Fibroblast of lung (primary cell): Measurements from ENCODE around the gene CCDC57. TPM values are rescaled to one million over a fixed set of nuclear protein-coding genes. Genes with fewer than 3 reads are reported as not detected.

Experiments used
- DNase-seq, 2 donors: peaks; one replicate each; pipeline versions ENCODE4 v3.0.0 to v3.0.0-alpha.2; 2010; ENCODE audit warnings: low read depth in 2 of 2
- H2AFZ ChIP-seq: 2 replicates; pipeline ENCODE4 v1.5.1; 2012; ENCODE audit warnings: low read length, control low read depth, inconsistent platforms
- H3K27ac ChIP-seq: 2 replicates; pipeline ENCODE4 v1.5.1; 2011; ENCODE audit warnings: low read length, control low read depth; ENCODE audit not compliant: insufficient read depth
- H3K27me3 ChIP-seq: 2 replicates; pipeline ENCODE4 v1.5.1; 2011; ENCODE audit warnings: mild to moderate bottlenecking, low read length; ENCODE audit not compliant: control insufficient read depth, insufficient read depth
- H3K36me3 ChIP-seq: 2 replicates; pipeline ENCODE4 v1.5.1; 2011; ENCODE audit warnings: low read length; ENCODE audit not compliant: control insufficient read depth, insufficient read depth
- H3K4me1 ChIP-seq: 2 replicates; pipeline ENCODE4 v1.5.1; 2011; ENCODE audit warnings: low read length; ENCODE audit not compliant: control insufficient read depth, insufficient read depth; ENCODE audit errors: extremely low read depth
- H3K4me2 ChIP-seq: 2 replicates; pipeline ENCODE4 v1.5.1; 2011; ENCODE audit warnings: low read length, control low read depth; ENCODE audit not compliant: insufficient read depth; ENCODE audit errors: extremely low read depth
- H3K4me3 ChIP-seq, 4 experiments: fragments of 200-600 bp in 1 of 4; sonication (generic) in 1 of 4; replicated peaks in 1 of 4; 2 replicates each; pipeline ENCODE4 v1.5.1; 2011 to 2016; ENCODE audit warnings: low read length in 4 of 4, low read depth in 3 of 4, mild to moderate bottlenecking in 3 of 4, control low read depth in 2 of 4, inconsistent platforms in 1 of 4, mixed read lengths in 1 of 4; ENCODE audit not compliant: insufficient read depth in 1 of 4; ENCODE audit errors: control extremely low read depth in 1 of 4
- H3K79me2 ChIP-seq: 2 replicates; pipeline ENCODE4 v1.5.1; 2012; ENCODE audit warnings: mild to moderate bottlenecking, low read length, inconsistent platforms; ENCODE audit not compliant: control insufficient read depth, insufficient read depth
- H3K9ac ChIP-seq: 2 replicates; pipeline ENCODE4 v1.5.1; 2011; ENCODE audit warnings: mild to moderate bottlenecking, low read length, control low read depth; ENCODE audit not compliant: insufficient read depth
- H3K9me3 ChIP-seq: 2 replicates; pipeline ENCODE4 v1.5.1; 2012; ENCODE audit warnings: low read depth, low read length; ENCODE audit not compliant: control insufficient read depth, insufficient read depth
- H4K20me1 ChIP-seq: 2 replicates; pipeline ENCODE4 v1.5.1; 2011; ENCODE audit warnings: low read length; ENCODE audit not compliant: control insufficient read depth, insufficient read depth; ENCODE audit errors: extremely low read depth
- CTCF ChIP-seq, 2 donors: IDR thresholded peaks in 1 of 2; conservative IDR thresholded peaks in 1 of 2; 1 replicate in 1 of 2; 2 replicates in 1 of 2; pipeline ENCODE4 v1.5.1; 2011 to 2012; ENCODE audit warnings: low read length in 2 of 2, control low read depth in 1 of 2, inconsistent platforms in 1 of 2, low read depth in 1 of 2, mild to moderate bottlenecking in 1 of 2
- EZH2 ChIP-seq: IDR thresholded peaks from 2 replicates; pipeline ENCODE4 v1.5.1; 2012; ENCODE audit warnings: low read length, control low read depth, mild to moderate bottlenecking; ENCODE audit errors: missing control alignments
- polyA plus RNA-seq, 2 donors: library from polyadenylated mRNA; depleted of rRNA in 1 of 2; stranded (reverse) in 1 of 2; unstranded in 1 of 2; fragments of >200 nt; gene quantifications; 2 replicates each; pipeline ENCODE4 v1.2.1, GENCODE V29; 2011 to 2012; ENCODE audit warnings: missing spikeins in 1 of 2
- total RNA-seq: library from RNA; depleted of rRNA; stranded (reverse); fragments of >200 nt; gene quantifications from 2 replicates; pipeline ENCODE4 v1.2.1, GENCODE V29; 2014

CCDC57 gene
- total and polyA plus RNA-seq, 2 donors (not counting 1 experiment from before 2014, with no cell fraction given), result 7.1 to 10.1 TPM

- Histone ChIP-seq H3K4me3 (no peak overlapping the region), H3K36me3 (no peaks in the 10 kb centered on the region), H4K20me1 (no peaks in the 10 kb centered on the region), H2AFZ (no peak overlapping the region), H3K27ac (no peak overlapping the region), H3K79me2 (peaks cover 27% of the 10 kb centered on the region), H3K27me3 (no peaks in the 10 kb centered on the region), H3K4me2 (no peak overlapping the region), H3K4me1 (peaks cover 8% of the 10 kb centered on the region), H3K9me3 (no peaks in the 10 kb centered on the region), H3K9ac (no peak overlapping the region)
- TF ChIP-seq CTCF (conservative IDR thresholded peaks at IDR 0.05 in 1 of 2, IDR thresholded peaks at IDR 0.05 in 1 of 2; ENCODE audit: low read depth in 1 of 2, low read length in 2 of 2) (no peak), EZH2 (no peak)
- no peak for DNase-seq
Observed at GRCh38 chr17:82226809-82227628, 14.4 kb upstream of the CCDC57 start.

GRCh38 chr17:82226146-82226808 is 13.6 kb upstream of the CCDC57 start:
- Histone ChIP-seq H3K4me1 (peaks cover 4% of the 10 kb centered on the region), H3K27ac (no peak overlapping the region)
- no peak for TF ChIP-seq CTCF (conservative IDR thresholded peaks at IDR 0.05 in 1 of 2, IDR thresholded peaks at IDR 0.05 in 1 of 2; ENCODE audit: low read depth in 1 of 2, low read length in 2 of 2)
- no peak for TF ChIP-seq EZH2

GRCh38 chr17:82225368-82226029 is 12.9 kb upstream of the CCDC57 start:
- Histone ChIP-seq H4K20me1 (no peaks in the 10 kb centered on the region), H3K4me2 (no peak overlapping the region), H3K79me2 (peaks cover 15% of the 10 kb centered on the region), H3K4me1 (peaks cover 3% of the 10 kb centered on the region), H3K4me3 (no peak overlapping the region), H3K36me3 (no peaks in the 10 kb centered on the region), H3K27ac (no peak overlapping the region), H3K27me3 (no peaks in the 10 kb centered on the region), H3K9ac (no peak overlapping the region), H3K9me3 (no peaks in the 10 kb centered on the region), H2AFZ (no peak overlapping the region)
- no peak for DNase-seq
- TF ChIP-seq EZH2 (no peak), CTCF (conservative IDR thresholded peaks at IDR 0.05 in 1 of 2, IDR thresholded peaks at IDR 0.05 in 1 of 2; ENCODE audit: low read depth in 1 of 2, low read length in 2 of 2) (no peak)

More at GRCh38 chr17:82226146-82226808, 13.6 kb upstream of the CCDC57 start:
- H3K4me3 ChIP-seq, result no peak overlapping the region
- H4K20me1 ChIP-seq, result no peaks in the 10 kb centered on the region
- DNase-seq, result no peak
- peaks cover 20% of the 10 kb centered on the region for H3K79me2 ChIP-seq
- H3K9me3 ChIP-seq, result no peaks in the 10 kb centered on the region
- H3K4me2 ChIP-seq, result no peak overlapping the region
- no peaks in the 10 kb centered on the region for H3K36me3 ChIP-seq
- no peaks in the 10 kb centered on the region for H3K27me3 ChIP-seq
- H2AFZ ChIP-seq, result no peak overlapping the region
- H3K9ac ChIP-seq, result no peak overlapping the region
